HG02970 (cell line): ENCODE measurements around the gene KRTAP5-8.
"Not testable (repeated sequence)": the region's sequence is repeated elsewhere in the genome, so short reads cannot be mapped to it uniquely, and the experiment has no call there.

Experiments
- ATAC-seq: cut with Tn5 transposase; IDR thresholded peaks from one replicate; pipeline ENCODE4 v1.9.1; 2021; ENCODE audit warnings: mild to moderate bottlenecking, moderate library complexity, moderate number of reproducible peaks; ENCODE audit not compliant: unreplicated experiment, low FRiP score

Gene KRTAP5-8, protein sequence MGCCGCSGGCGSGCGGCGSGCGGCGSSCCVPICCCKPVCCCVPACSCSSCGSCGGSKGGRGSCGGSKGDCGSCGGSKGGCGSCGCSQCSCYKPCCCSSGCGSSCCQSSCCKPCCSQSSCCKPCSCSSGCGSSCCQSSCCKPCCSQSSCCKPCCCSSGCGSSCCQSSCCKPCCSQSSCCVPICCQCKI

DNA sequence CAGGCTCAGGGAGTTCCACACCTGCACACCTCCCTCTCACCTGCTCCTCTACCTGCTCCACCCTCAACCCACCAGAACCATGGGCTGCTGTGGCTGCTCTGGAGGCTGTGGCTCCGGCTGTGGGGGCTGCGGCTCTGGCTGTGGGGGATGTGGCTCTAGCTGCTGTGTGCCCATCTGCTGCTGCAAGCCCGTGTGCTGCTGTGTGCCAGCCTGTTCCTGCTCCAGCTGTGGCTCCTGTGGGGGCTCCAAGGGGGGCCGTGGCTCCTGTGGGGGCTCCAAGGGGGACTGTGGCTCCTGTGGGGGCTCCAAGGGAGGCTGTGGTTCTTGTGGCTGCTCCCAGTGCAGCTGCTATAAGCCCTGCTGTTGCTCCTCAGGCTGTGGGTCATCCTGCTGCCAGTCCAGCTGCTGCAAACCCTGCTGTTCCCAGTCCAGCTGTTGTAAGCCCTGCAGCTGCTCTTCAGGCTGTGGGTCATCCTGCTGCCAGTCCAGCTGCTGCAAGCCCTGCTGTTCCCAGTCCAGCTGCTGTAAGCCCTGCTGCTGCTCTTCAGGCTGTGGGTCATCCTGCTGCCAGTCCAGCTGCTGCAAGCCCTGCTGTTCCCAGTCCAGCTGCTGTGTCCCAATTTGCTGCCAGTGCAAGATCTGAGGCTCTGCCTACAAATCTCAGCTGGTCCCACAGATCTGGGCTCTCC, at the start of gene KRTAP5-8:
Gene KRTAP5-8, plus strand, starts transcription at position 49 of the 689 bp plus-strand sequence. Its CDS starts 31 bp downstream, at position 80.
- ATAC-seq, result not testable (repeated sequence)

DNA sequence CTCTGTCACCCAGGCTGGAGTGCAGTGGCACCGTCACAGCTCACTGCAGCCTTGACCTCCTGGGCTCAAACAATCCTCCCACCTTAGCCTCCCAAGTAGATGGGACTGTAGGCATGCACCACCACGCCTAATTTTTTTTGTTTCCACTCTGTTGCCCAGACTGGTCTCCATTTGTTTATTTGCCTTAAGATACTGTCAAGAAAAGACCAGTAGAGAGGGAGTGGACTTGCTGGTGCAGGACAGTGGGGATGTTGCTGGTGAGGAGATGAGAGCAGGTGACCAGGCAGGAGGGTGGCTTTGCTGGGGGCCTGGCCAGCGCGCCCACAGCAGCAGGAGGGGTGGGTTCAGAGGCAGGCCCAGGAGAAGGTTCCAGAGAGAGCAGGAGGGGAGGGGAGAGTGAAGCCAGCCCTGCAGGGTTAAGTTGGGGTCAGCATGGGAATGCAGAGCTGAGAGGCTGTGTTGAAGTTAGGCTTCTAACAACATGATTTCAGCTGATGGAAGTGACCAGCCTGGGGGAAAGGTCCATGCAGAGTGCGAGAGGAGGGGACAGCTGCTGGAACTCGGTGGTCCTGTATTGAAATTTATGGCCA, 49.0 kb upstream of the KRTAP5-8 start:
- no peak for ATAC-seq

DNA sequence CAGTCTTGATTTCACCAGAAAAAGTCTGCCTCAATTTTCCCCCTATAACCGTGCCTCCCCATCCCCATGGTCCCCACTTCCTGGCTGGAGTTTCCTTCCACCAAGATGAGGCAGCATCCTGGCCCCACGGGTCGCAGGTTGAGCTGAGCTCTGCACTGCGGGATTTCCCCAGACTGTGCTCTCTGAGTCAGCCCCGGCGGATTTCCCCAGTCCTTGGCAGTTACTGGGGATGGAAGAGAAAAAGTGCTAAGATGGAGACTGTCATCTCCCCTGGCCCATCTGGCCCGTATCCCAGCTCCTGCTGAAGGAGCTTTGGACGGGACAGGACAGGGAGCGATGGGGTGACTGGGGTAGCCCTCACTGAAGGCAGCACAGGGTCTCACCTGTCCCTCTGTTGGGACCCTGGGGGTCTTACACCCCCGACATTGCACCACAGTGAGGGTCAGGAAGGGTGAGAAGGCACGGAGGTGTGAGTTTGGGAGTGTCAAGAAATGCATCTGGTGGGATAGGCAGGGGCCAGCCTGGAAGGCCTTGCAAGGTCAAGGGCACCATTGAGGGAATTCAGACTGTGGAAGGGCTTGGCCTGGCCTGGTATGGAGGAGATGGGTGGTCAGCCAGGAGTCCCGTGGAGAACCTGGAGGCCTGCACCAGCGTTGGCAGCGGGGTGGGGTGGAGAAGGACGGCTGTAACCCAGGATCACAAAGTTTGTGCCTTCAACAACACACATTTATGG, 48.3 kb upstream of the KRTAP5-8 start:
- no peak for ATAC-seq

DNA sequence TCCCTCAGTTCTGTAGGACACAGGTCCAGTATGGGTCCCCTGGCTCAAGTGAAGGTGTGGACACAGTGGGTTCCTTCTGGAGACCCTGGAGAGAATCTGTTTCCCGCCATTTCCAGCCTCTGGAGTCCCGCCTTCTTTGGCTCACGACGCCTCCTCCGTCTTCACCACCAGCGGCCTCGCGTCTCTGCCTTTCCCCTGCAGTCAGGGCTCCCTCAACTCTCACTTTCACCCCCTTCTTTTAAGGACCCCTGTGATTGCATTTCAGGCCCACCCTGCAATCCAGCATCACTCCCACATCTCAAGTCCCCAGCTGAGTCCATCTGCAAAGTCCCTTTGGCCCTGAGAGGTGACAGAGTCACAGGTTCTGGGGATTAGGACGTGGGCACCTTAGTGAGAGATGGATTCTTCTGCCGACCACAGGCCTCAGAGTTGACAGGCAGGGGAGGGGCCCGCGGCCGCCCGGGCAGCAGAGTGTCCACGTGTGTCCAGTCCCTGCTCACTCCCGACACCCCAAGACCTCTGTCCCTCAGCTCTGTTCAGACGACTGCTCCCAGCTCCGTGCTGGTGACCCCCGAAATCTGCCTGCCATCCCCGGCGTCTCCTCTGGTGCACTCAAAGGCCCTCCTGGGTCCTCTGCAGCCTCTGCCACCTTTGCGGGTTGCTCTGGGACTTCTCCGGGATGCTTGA, 47.6 kb upstream of the KRTAP5-8 start:
- ATAC-seq, result no peak

DNA sequence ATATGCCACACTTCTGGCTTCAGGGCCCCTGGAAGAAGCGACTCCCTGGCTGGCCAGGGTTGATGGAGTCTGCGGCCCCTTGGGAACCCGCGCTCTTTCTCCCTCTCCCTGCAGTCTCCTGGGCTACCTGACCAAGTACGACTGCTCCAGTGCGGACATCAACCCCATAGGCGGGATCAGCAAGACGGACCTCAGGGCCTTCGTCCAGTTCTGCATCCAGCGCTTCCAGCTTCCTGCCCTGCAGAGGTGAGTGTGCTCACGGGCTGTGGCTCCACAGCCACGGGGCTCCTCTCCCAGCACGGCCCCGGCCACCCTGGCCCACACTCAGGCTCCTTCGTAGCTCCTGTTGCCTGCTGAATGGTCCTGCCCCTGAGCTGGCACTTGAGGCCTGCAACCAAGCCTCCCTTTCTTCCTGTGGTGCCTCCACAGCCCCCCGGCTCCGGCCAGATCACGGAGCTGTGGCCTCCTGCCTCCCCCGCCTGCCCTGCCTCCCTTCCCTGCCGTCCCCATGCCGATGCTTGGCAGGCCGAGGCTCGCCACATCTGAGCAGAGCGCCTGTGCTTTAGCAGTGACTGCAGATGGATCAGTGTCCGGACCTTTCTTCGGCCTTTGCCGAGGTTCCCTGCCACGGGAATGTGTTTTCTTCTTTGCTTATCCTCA, 47.0 kb upstream of the KRTAP5-8 start:
- ATAC-seq, result no peak

DNA sequence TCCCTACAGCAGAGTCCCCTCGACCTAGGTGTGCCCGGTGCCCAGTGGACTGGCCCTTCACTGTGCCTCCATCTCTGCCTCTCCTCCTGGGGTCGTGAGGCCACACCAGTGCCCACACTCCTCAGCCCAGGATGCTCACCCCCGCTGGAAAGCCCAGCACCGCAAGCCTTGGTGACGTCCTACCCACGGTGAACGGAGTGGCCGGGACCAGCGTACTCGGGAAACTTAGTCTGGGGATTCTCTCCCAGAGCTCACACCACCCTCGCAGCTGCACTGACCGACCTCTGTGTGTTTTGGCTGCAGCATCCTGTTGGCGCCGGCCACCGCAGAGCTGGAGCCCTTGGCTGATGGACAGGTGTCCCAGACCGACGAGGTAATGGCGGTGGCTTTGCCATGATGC, 46.3 kb upstream of the KRTAP5-8 start:
- no peak for ATAC-seq

DNA sequence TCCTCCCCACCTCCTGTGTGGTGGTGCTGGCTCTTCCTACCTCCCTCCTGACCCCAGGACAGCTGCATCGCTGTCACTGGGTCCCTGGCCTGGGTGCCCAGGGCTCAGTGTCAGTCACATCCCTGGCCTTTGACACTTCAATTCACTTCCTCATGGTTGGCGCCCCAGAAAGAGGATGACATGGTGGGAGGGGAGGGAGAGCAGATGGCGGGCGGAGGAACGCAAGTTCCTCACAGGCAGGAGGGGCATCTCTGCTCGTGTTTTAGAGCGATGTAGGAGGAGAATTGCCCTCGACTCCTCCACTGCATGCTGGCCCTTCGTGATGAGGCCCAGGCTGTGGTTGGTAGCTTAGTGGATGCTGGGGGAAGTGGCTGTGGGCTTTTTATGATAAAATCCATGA, 45.9 kb upstream of the KRTAP5-8 start:
- no peak for ATAC-seq

DNA sequence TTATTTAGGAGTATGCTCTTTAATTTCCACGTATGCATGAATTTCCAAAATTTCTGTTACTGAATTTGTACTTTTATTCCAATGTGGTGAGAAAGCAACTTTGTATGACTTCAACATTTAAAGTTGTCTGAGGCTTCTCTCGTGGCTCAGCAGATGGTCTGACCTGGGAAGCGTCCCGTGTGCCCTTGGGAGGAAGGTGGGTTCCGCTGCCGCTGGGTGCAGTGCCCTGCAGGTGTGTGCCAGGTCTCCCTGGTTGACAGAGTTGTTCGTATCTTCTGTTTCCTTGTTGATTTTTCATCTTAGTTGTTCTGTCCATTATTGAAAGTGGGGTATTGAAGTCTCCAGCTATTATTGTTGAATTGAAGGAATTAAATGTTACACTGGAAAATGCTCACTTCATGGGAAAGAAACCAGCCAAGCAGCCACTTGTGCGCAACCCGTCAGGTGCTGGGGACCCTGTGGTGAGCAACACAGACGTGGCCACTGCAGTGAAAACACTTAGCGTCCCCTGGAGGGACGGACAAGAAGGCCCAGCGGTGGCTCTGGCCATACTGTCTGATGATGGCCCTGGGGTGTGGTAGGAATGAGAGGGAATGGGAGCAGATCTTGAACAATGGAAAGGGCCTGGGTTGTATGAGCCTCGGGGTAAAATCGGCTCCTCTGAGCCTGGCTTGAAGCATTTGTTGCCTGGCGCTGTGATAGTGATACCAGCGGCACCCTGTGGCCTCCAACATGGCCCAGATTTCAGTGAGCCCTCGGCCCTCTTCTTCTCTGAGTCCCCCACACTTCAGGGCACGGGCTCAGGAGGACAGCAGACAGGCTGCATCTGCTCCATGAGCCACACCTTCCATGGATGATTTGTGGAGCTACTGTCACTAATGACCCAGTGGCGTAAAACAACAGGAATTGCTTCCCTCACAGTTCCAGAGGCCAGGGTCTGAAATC, 42.3 kb upstream of the KRTAP5-8 start:
- no peak for ATAC-seq

DNA sequence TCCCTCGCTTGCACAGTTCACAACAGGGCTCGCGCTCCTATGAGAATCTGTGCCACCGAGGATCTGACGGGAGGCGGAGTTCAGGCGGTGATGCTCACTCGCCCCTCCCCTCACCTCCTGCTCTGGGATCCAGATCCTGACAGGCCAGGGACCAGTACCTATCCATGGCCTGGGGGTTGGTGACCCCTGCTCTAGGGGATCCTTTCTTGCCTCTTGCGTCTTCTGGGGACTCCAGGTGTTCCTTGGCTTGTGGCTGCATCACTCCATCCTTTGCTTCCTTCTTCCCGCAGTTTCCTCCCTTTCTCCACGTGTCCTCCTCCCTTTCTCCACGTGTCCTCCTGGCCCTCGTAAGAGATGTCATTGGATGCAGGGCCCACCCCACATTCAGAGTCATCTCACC, 41.4 kb upstream of the KRTAP5-8 start:
- ATAC-seq, result no peak

DNA sequence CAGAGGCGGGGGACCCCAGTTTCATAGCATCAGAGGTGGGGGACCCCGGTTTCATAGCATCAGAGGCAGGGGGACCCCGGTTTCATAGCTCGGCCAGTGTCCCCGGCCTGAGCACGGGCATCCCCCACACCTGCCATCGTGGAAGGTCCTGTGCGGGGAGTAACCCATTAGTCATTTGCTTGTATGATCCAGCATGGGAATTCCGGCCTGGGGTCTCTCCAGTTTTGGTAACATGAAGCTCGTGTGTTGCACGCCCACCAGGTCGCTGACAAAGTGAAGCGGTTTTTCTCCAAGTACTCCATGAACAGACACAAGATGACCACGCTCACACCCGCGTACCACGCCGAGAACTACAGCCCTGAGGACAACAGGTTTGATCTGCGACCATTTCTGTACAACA, 39.7 kb upstream of the KRTAP5-8 start:
- no peak for ATAC-seq

DNA sequence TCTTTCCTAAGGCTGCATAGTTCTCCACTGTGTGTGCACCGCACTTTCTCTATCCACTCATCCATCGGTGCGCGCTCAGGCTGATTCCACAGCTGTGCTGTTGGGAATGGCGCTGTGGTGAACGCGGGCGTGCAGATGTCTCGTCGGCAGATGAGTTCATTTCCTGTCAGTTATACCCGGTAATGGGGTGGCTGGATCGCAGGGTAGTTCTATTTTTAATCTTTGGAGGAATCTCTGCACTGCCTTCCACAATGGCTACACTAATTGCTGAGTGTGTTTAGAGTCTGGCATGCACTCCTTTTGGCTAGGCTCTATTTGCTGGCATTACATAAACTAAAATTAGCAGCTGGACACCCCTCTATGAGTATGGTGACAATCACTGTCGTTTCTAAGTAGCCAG, 38.7 kb upstream of the KRTAP5-8 start:
- no peak for ATAC-seq

DNA sequence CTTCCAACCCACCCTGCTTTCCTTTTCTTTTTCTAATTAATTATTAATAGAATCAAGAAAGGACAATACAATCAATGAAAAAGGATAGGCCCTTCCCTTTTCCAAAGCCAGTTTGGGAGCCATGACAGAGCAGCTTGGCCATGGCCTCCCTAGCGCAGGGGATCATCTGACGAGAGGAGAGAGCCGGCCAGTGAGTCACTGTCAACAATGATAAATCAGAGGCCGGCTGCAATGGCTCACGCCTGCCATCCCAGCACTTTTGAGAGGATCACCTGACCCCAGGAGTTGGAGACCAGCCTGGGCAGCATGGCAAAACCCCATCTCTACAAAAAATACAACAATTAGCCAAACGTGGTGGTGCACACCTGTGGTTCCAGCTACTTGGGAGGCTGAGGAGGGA, 38.3 kb upstream of the KRTAP5-8 start:
- ATAC-seq, result no peak

DNA sequence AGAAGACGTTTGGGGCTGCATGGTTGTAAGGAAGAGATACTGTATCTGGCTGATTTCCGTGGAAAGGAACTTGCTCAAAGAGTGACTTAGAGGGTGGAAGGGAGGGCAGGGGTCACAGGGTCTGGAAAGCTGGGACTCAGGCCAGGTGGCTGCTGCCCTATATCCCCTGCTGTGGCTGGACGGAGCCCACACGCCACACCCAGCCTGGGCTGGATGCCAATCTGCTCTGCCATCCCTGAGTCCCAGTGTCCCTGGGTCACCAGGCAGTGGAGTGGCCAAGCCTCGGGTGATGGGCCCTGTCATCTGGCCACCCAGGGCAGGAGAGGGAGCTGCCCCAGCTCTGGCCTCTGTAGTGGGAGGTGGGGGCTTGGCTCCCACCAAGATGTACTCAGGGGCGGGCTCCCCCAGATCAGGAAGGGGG, 37.2 kb upstream of the KRTAP5-8 start:
- no peak for ATAC-seq

DNA sequence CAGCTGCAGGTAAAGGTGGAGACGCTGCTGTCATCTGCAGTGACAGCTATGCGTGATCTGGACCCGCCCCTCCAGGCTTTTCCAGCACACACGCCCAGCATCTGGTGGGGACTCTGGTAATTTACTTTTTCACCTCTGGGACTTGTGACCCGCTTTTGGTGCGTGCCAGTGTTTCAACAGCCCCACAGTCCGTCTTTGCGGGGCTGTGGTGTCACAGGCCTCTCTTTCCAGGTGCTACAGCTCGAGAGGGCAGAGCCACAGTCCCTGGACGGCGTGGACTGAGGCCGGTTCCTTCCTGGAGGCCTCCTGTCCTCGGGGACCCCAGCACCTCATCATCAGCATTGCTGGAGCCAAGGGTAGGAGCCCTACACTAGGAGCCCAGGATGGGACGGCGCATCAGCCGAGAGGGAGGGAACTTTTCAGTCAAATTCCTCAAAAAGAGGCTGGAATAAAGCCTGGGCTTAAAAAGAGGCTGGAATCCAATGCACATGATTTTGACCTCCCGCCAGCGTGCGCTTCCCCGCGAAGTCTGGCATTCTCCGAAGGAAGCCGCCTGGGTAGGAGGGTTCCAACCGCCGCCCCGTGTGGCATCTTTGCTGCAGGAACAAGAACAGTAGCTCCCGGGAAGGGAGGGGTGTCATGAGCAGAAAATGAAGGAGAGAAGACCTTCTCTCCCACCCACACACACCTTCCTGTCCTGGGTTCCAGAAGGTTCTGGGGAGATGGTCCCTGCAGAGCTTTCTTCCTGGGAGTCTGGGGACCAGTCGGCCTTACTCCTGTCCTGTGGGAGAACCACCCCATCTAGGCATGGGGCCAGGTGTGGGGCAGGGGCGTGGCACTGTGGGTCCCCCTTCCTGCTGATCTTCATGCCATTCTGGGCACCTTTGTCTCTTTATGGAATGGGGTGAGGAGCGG, 36.5 kb upstream of the KRTAP5-8 start:
- ATAC-seq, result no peak

DNA sequence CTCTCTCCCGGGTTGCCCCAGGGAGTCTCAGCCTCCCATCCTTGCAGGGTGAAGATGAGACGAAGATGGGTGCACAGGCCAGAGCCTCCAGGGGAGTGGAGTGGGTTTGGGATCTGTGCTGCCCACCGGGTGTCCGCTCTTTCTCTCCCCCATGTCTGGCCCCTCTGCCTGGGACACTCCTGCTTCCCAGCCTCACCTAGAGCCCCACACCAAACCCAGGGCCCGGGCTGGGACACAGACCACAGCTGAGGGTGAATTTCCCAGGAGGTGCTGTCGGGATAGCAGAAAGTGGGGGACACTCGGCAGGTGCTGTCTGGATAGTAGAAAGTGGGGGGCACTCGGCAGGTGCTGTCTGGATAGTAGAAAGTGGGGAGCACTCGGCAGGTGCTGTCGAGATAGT, 35.8 kb upstream of the KRTAP5-8 start:
- no peak for ATAC-seq

DNA sequence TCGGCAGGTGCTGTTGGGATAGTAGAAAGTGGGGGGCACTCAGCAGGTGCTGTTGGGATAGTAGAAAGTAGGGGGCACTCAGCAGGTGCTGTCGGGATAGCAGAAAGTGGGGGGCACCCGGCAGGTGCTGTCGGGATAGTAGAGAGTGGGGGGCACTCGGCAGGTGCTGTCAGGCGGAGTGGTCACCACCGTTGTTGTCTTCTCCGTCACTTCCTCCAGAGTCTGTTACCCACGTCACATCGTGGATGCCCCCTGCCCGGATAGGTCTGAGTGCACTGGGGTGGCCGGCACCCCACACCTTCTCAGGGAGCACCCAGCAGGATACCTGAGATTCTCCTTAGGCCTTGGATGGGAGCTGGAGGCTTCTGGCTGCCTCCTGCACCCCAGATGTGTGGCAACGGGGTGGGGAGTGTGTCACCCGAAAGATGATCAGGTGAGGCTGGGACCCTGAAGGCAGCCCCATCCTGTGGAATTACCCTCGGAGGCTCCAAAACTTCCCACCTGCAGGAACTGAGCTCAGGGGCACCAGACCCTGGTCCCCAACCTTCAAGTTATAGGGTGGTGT, 34.9 kb upstream of the KRTAP5-8 start:
- no peak for ATAC-seq

DNA sequence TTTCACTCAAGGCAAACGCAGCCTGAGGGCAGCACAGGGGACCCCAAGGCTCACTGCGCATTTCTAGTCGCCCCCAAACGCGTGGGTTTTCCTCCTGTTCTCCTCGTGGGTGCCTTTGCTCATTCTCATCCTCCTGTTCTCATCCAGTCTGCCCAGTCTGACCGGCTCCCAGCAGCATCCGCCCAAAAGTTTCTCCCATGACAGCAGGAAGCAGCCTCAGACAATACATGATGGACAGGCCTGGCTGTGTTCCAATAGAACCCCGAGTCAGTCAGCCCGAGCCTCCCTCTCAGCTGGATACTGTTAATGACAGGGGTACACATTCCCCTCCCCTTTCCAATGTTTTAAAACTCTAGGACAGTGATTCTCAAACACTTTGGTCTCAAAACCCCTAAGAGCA, 33.3 kb upstream of the KRTAP5-8 start:
- no peak for ATAC-seq

DNA sequence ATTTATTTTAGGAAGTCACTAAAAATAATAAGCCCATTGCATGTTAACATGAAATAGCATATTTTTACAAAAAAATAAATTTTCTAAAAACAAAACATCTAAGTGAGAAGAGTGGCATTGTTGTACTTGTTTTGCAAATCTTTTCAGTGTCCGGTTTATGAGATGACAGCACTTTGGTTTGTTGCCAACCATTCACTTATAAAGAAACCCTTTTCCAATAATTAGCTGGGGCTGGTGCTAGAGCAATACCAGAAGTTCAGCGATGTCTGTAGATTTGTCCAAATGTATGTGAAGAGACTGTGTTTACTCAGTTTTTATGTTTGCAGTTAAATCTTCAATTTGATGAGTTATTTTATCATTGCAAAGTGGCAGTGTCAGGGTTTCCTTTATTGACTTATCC, 32.8 kb upstream of the KRTAP5-8 start:
- no peak for ATAC-seq
